ENCODE results near the gene KLHDC10.
"Not testable (repeated sequence)": the region's sequence is repeated elsewhere in the genome, so short reads cannot be mapped to it uniquely, and the experiment has no call there.

The KLHDC10 gene

GRCh38 chr7:130079846-130080394, 9.6 kb downstream of the KLHDC10 start:
- no peak for DNase-seq (ENCODE audit: low spot score)

DNA sequence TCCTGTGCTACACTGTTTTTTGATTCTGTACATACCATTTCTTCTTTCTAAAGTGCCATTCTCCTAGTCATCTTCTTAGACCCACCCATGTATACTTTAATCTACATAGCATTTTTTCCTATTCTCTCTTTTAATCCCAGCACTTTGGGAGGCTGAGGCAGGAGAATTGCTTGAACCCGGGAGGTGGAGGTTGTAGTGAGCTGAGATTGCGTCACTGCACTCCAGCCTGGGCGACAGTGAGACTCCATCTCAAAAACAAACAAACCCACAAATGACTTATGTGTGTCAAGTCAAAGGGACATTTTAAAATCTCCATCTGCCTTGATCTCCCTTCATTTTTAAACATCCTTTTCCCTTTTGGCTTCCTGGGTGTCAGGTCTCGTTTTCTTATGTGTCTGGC, 13.2 kb downstream of the KLHDC10 start:
- DNase-seq (ENCODE audit: low spot score), result not testable (repeated sequence)

DNA sequence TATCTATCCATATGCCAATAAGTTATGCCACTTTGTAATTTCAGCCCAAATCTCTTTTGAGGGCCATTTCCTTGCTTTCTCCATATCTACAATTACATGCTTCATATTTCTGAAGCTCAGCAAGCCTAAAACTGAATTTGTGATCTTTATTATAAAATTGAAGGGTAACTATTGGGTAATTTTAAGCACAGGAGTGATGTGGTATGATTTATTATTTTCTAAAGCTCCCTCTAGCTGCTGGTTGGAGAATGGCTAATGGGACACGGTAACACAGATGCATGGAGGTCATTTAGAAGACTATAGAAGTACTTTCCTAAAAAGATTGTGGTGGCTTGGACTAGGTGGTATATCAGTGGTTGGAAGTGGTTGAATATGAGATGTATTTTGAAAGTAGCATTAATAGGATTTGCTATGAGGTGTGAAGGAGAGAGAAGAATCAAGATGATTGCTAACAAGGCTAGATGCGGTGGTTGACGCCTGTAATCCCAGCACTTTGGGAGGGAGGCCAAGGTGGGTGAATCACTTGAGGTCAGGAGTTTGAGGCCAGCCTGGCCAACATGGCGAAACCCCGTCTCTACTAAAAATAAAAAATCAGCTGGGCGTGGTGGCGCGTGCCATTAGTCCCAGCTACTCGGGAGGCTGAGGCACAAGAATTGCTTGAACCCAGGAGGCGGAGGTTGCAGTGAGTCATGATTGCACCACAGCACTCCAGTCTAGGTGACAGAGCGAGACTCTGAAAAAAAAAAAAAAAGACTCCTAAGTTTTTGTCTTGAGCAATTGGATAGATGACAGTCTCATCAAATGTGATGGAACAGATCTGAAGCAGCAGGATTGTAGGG, 13.9 kb downstream of the KLHDC10 start:
- DNase-seq (ENCODE audit: low spot score), result no peak

GRCh38 chr7:130085235-130085634, 14.9 kb downstream of the KLHDC10 start:
- not testable (repeated sequence) for DNase-seq (ENCODE audit: low spot score)

GRCh38 chr7:130086938-130087337, 16.6 kb downstream of the KLHDC10 start:
- no peak for DNase-seq (ENCODE audit: low spot score)

DNA sequence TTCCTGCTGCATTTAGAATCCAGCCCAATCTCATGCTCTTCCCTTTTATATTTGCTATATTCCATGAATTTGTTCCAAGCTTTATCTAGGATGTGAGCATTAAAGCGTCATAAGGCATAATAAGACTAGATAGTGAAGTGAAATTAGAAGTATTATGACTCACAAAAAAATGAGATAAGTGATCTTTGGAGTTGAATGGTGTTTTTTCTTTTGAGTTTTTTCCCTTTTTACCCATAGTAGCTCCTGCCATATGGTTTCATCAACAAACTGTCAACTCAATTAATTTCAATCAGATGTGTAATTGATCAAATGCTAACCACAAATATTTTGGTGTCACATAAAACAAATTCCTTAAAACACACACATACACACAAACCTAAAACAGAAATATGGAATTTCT, 17.0 kb downstream of the KLHDC10 start:
- DNase-seq (ENCODE audit: low spot score), result no peak

DNA sequence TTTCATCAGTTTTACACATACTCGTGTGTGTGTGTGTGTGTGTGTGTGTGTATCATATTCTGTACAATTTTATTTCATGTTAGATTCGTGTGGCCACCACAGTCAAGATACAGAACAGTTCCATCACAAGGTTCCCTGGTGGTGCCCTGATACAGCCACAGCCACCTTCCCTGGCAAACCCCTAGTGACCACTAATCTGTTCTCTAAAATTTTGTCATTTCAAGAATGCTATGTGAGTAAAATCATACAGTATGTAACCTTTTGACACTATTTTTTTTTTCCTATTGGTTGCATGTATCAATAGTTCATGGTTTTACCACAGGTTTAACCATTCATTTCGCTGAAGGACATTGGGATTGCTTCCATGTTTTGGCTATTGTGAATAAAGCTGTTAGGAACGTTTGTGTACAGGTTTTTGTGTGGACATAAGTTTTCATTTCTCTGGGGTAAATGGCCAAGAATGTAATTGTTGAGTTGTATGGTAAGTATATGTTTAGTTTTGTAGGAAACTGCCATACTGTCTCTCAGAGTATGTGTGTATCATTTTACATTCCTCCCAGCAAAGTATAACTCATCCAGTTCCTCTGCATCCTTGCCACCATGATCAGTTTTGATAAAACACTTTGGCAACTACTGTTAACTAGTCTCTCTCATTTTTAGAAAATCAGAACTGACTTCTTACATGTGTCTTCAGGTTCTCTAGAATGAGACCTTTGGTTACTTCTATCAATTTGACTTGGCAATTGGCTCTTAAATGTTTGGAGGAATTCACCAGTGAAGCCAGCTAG, 20.6 kb downstream of the KLHDC10 start:
- DNase-seq (ENCODE audit: low spot score), result no peak

GRCh38 chr7:130091999-130092398, 21.7 kb downstream of the KLHDC10 start:
- DNase-seq (ENCODE audit: low spot score), result no peak

- DNase-seq (ENCODE audit: low spot score), result no peak
Observed at GRCh38 chr7:130092598-130092997, 22.3 kb downstream of the KLHDC10 start.

- no peak for DNase-seq (ENCODE audit: low spot score)
Observed at GRCh38 chr7:130095812-130096211, 25.5 kb downstream of the KLHDC10 start.

DNA sequence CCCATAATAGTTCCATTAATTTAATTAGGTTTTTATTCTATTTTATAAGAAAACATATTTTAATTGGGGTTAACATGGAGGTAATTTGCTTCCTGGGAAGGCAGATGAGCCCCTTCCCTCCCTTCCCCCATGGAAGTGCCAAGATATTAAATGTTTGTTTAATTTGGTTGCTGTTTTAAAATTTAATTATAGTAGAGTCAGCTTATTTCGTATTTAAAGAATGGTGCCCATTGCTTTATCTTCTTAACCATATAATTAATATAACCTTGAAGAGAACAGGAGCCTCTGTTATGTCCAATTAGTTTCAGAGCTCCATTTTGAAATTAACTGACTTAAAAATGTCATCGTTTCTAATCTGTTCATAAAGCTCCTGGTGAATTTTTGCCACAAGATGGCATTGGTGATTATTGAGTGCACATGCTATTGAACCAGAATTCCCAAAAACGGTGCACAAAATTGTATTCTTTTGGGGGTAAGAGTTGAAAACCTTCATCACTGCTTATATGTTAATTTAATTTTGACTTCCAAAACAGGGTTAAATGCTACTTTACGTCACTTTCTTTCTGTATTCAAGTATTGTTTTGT, 26.0 kb downstream of the KLHDC10 start:
- no peak for DNase-seq (ENCODE audit: low spot score)

DNA sequence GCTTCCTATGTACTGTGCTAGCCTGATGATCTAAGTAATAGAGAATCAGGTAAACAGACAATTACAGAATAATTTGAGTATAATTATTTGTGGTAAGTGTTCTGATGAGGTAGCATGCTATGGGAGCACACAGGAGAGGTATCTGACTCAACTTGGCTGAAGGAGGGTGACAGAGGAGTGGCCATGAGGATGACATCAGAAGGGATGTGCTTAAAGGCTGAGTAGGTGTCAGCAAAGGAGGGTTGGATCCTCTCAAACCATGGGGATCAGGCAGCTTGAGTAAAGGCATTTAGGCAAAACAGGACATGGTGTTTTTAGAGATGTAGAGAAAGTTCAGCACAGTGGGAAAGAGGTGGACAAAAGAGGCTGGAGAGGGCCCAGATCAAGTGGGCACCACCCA, 29.0 kb downstream of the KLHDC10 start:
- no peak for DNase-seq (ENCODE audit: low spot score)

DNA sequence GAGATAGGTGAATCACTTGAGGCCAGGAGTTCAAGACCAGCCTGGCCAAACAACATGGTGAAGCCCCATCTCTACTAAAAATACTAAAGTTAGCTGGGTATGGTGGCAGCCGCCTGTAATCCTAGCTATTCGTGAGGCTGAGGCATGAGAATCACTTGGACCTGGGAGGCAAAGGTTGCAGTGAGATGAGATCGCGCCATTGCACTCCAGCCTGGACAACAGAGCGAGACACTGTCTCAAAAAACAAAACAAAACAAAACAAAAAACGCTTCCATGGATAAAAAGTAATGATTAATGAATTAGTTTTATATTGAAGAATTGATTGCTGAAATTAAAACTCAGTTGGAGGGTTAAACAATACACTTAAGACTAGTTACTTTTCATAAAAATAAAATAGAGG, 32.3 kb downstream of the KLHDC10 start:
- DNase-seq (ENCODE audit: low spot score), result no peak

DNA sequence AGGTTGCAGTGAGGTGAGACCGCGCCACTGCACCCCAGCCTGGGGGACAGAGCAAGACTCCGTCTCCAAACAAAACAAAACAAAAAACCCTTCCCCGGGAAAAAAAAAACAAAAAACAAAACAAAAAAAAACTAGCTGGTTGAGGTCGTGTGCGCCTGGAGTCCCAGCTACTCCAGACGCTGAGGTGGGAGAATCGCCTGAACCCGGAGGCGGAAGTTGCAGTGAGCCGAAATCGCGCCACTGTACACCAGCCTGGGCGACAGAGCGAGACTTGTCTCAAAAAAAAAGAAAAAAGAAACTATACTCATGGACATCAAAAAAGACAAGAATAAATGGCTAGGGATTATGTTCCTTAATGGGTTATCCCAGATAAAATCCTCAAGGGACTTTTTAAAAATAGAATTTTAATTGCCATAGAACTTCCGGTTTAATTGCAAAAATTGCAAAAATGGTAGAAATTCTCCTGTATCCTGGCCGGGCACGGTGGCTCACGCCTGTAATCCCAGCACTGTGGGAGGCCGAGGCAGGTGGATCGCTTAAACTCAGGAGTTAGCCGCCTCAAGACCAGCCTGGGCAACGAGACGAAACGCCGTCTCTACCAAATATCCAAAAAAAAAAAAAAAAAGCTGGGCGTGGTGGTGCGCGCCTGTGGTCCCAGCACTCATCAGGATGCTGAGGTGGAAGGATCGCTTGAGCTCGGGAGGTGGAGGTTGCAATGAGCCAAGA, 37.8 kb downstream of the KLHDC10 start:
- DNase-seq (ENCODE audit: low spot score), result no peak

- DNase-seq (ENCODE audit: low spot score), result no peak
Observed at GRCh38 chr7:130108809-130109208, 38.5 kb downstream of the KLHDC10 start.

DNA sequence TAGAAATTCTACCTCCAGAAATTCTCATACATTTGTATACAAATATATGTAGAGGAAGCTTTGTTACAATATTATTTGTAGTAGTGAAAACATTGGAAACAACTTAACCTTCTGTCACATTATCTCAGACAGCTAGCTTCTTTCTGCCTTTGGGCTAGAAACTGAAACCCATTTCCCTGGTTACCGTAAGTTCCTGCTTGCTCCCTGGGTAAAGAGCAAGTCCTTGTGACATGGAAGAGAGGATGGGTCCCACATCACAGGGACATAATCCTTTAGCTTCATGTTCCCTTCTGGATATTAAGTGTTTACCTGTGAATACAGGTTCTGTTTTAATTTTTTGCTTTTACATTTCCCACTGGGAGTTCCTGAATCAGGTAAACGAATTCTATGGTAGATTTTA, 41.8 kb downstream of the KLHDC10 start:
- DNase-seq (ENCODE audit: low spot score), result no peak

- no peak for DNase-seq (ENCODE audit: low spot score)
Observed at GRCh38 chr7:130112662-130113425, 42.5 kb downstream of the KLHDC10 start.

- not testable (repeated sequence) for DNase-seq (ENCODE audit: low spot score)
Observed at GRCh38 chr7:130113426-130113805, 43.1 kb downstream of the KLHDC10 start.

DNA sequence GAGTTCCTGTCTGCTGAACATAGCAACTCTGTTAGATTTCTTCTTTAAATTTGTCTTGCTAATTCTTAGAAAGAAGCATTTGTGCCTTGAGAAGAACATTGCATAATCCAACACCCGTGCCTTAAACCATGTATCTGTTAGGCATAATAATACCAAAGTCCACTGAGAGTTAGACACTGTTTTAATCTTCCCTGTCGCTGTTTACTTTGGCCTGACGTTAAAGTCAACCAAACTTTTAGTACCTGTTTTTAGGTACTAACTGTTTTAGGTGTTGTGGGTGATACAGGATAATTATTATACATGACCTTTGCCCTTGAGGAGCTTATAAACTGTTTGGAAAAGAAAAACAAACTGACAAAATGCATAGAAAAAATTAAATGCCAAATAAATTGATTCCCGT, 43.6 kb downstream of the KLHDC10 start:
- no peak for DNase-seq (ENCODE audit: low spot score)

- DNase-seq (ENCODE audit: low spot score), result no peak
Observed at GRCh38 chr7:130114374-130114773, 44.0 kb downstream of the KLHDC10 start.

DNA sequence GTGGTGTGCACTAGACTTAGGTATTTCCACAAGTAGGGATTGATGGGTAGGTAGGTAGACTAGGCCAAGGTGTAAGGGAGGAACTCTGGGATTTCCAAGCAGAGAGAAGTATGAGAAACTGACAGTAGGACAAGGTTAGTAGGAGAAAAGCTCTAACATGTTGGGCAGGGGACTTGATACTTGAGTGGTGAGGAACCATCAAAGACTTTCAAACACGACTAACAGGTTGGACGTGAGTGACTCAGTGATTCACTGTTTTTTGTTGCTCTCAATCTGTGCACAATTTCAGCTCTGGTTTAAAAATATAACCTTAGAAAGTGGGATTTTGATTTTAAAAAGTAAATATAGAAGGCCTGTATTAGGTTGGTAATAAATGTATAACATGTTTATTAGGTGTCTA, 44.4 kb downstream of the KLHDC10 start:
- DNase-seq (ENCODE audit: low spot score), result no peak

Data from left forelimb (tissue), 1 donor.